Loucy (cell line): ENCODE data around the gene SH2B2.

Source experiments
- EZH2phosphoT487 ChIP-seq: fragments of 200-600 bp; IDR thresholded peaks from 2 replicates; pipeline ENCODE4 v1.6.1; 2018; ENCODE audit warnings: antibody characterized with exemption, mild to moderate bottlenecking, moderate library complexity, borderline replicate concordance
- TF ChIP-seq, protein P1 (sequence below): fragments of 200-600 bp; sonication (generic); conservative IDR thresholded peaks from 2 replicates; pipeline ENCODE4 v1.5.1; 2014; ENCODE audit warnings: mild to moderate bottlenecking, antibody characterized with exemption, low read length

DNA sequence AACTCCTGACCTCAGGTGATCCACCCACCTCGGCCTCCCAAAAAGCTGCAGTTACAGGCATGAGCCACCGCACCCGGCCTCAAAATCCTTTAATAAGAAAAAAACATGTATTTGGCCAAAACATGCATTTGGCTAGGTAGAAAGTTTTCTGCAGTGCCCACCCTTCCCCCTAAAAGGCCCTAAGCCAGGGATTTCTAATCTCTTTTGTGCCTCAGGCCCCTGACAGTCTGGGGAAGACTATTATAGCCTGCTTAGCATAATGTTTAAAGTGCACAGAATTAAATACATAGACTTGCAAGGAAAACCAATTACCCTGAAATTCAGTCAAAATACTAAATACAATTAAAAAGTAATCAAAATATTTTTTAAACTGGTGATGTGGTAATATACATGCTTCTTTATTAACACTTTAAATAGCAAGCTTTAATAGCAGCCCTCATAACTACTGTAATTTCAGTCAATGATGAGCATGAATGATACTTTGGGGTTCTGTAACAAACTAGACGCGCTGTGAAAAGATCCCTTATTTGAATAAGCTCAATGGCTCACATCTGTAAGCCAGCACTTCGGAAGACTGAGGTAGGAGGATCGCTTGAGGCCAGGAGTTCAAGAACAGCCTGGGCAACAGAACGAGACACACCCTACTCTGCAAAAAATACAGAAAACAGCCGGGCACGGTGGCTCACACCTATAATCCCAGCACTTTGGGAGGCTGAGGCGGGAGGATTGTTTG is 39.7 kb downstream of the SH2B2 start:
- TF ChIP-seq, protein P1, sequence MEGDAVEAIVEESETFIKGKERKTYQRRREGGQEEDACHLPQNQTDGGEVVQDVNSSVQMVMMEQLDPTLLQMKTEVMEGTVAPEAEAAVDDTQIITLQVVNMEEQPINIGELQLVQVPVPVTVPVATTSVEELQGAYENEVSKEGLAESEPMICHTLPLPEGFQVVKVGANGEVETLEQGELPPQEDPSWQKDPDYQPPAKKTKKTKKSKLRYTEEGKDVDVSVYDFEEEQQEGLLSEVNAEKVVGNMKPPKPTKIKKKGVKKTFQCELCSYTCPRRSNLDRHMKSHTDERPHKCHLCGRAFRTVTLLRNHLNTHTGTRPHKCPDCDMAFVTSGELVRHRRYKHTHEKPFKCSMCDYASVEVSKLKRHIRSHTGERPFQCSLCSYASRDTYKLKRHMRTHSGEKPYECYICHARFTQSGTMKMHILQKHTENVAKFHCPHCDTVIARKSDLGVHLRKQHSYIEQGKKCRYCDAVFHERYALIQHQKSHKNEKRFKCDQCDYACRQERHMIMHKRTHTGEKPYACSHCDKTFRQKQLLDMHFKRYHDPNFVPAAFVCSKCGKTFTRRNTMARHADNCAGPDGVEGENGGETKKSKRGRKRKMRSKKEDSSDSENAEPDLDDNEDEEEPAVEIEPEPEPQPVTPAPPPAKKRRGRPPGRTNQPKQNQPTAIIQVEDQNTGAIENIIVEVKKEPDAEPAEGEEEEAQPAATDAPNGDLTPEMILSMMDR: no peak
- no peak for TF ChIP-seq EZH2phosphoT487
